GM12878 (cell line): ENCODE results near the gene SCN5A. TPM values are rescaled to one million over a fixed set of nuclear protein-coding genes. Genes with fewer than 3 reads are reported as not detected.

Experiments
- ATAC-seq: fragments of 200-7000 bp; cut with Tn5 transposase; 3 replicates; pipeline ENCODE4 v1.9.1; 2020; ENCODE audit warnings: mild to moderate bottlenecking, moderate library complexity
- BruUV-seq: library from RNA; stranded (reverse); fragments of 400-500 nt; replicated peaks from 2 replicates; lab custom pipeline; 2021; lab: Mats Ljungman, UMichigan
- CTCF ChIA-PET: fragments of 300-600 bp; sonication (Branson Sonifier 250); formaldehyde crosslinking; extraction: SDS; loops from one replicate; lab custom pipeline; 2021; ENCODE audit warnings: inconsistent platforms; lab: Yijun Ruan, JAX
- POLR2A ChIA-PET: fragments of 350-600 bp; formaldehyde crosslinking; extraction: SDS; loops from one replicate; lab custom pipeline; 2021; ENCODE audit warnings: inconsistent platforms; lab: Charles Lee
- RAD21 ChIA-PET: fragments of 300-600 bp; sonication (Branson Sonifier 250); formaldehyde crosslinking; loops from one replicate; lab custom pipeline; 2023; ENCODE audit warnings: antibody characterized with exemption; ENCODE audit not compliant: unreplicated experiment; lab: Charles Lee
- SMC1A ChIA-PET: fragments of 300-600 bp; sonication (Branson Sonifier 250); formaldehyde crosslinking; loops from one replicate; lab custom pipeline; 2023; ENCODE audit not compliant: unreplicated experiment, uncharacterized antibody; lab: Charles Lee
- DNase-seq: peaks from one replicate; pipeline ENCODE4 v3.0.0-alpha.2; 2011; ENCODE audit warnings: low read depth, low spot score
- FAIRE-seq: peaks from 3 replicates; lab custom pipeline; 2011; peaks lifted over from hg19 to GRCh38; lab: Jason Lieb, UNC
- H2AFZ ChIP-seq: 2 replicates; pipeline ENCODE4 v1.6.0; 2011; ENCODE audit warnings: low read depth, low read length, control low read depth; ENCODE audit not compliant: control insufficient read depth
- H3K27ac ChIP-seq: 2 replicates; pipeline ENCODE4 v1.5.1; 2011; ENCODE audit warnings: control low read depth; ENCODE audit not compliant: control insufficient read depth, insufficient read depth
- H3K27me3 ChIP-seq, 2 experiments: replicated peaks in 1 of 2; 2 replicates each; pipeline versions ENCODE4 v1.6.0 to v1.6.1; 2011; ENCODE audit warnings: low read length in 1 of 2; ENCODE audit not compliant: control insufficient read depth in 2 of 2, insufficient read depth in 2 of 2
- H3K36me3 ChIP-seq, 2 experiments: 2 replicates each; pipeline ENCODE4 v1.5.1; 2011; ENCODE audit warnings: low read length in 1 of 2; ENCODE audit not compliant: control insufficient read depth in 2 of 2, insufficient read depth in 2 of 2
- H3K4me1 ChIP-seq: 2 replicates; pipeline ENCODE4 v1.6.1; 2011; ENCODE audit warnings: mild to moderate bottlenecking, low read length, moderate library complexity, mixed read lengths; ENCODE audit not compliant: control insufficient read depth, insufficient read depth
- H3K4me2 ChIP-seq: 2 replicates; pipeline ENCODE4 v1.6.0; 2011; ENCODE audit warnings: control low read depth; ENCODE audit not compliant: control insufficient read depth, insufficient read depth
- H3K4me3 ChIP-seq: fragments of 200-600 bp; sonication (generic); 2 replicates; pipeline ENCODE4 v1.5.1; 2016
- H3K79me2 ChIP-seq: 2 replicates; pipeline ENCODE4 v1.6.0; 2011; ENCODE audit warnings: low read length; ENCODE audit not compliant: control insufficient read depth, insufficient read depth
- H3K9ac ChIP-seq: 2 replicates; pipeline ENCODE4 v1.8.0; 2011; ENCODE audit warnings: low read length, control low read depth, mixed read lengths; ENCODE audit not compliant: control insufficient read depth, insufficient read depth
- H3K9me3 ChIP-seq: replicated peaks from 3 replicates; pipeline ENCODE4 v1.5.1; 2011; ENCODE audit warnings: mild to moderate bottlenecking, low read length; ENCODE audit not compliant: control insufficient read depth, insufficient read depth
- H4K20me1 ChIP-seq: 2 replicates; pipeline ENCODE4 v1.6.0; 2011; ENCODE audit not compliant: control insufficient read depth, insufficient read depth
- BHLHE40 ChIP-seq, 2 experiments: fragments of 450-650 bp in 1 of 2; IDR thresholded peaks; 2 replicates each; pipeline ENCODE4 v1.6.1; 2011 to 2017; ENCODE audit warnings: low read depth in 2 of 2, borderline replicate concordance in 1 of 2, improper control_type of control experiment in 1 of 2, low read length in 1 of 2, mild to moderate bottlenecking in 1 of 2
- CEBPB ChIP-seq, 2 experiments: fragments of 150-350 bp in 1 of 2; IDR thresholded peaks; 2 replicates each; pipeline ENCODE4 v1.6.1; 2012 to 2014; ENCODE audit warnings: low read depth in 2 of 2, low read length in 2 of 2, borderline replicate concordance in 1 of 2, inconsistent platforms in 1 of 2
- MYC ChIP-seq: IDR thresholded peaks from 2 replicates; pipeline ENCODE4 v1.6.1; 2011; ENCODE audit warnings: mild to moderate bottlenecking, low read length, moderate library complexity, inconsistent platforms; ENCODE audit not compliant: insufficient read depth, insufficient replicate concordance, insufficient read length, severe bottlenecking
- NRF1 ChIP-seq: conservative IDR thresholded peaks from 2 replicates; pipeline ENCODE4 v1.6.1; 2011; ENCODE audit warnings: mild to moderate bottlenecking, low read depth, low read length, improper control_type of control experiment
- YBX1 ChIP-seq: fragments of 450-650 bp; IDR thresholded peaks from 2 replicates; pipeline ENCODE4 v1.6.1; 2016; ENCODE audit warnings: antibody characterized with exemption
- WGBS: methylation state at CpG from one replicate; pipeline ENCODE4 v1.1.6; 2016; ENCODE audit warnings: low lambda C conversion rate; ENCODE audit not compliant: insufficient replicate concordance, insufficient coverage; ENCODE audit errors: missing lambda C conversion rate; 5-methylcytosine and 5-hydroxymethylcytosine counted together
- in situ Hi-C: fragments of 300-500 bp; cut with MboI; formaldehyde crosslinking; loops from 9 replicates; pipeline ENCODE4 v1.14.3; 2018; ENCODE audit warnings: mixed read lengths
- intact Hi-C: fragments of 100-400 bp; cut with micrococcal nuclease; formaldehyde crosslinking; loops from one replicate; pipeline ENCODE4 v1.14.2; 2022; ENCODE audit not compliant: unreplicated experiment
- polyA plus RNA-seq, 11 experiments: library from polyadenylated mRNA; depleted of rRNA in 4 of 11; unstranded in 6 of 11; stranded (reverse) in 5 of 11; fragments of >200 nt; fragmentation: Nextera tagmentation in 4 of 11; fragmentation: Illumina TruSeq in 1 of 11; extraction: Ambion mirVana in 4 of 11; extraction: Trizol in 1 of 11; gene quantifications; 1 replicate in 1 of 11; 2 replicates in 10 of 11; pipeline versions ENCODE4 v1.2.1 to v1.2.3, GENCODE V29; 2011 to 2016; ENCODE audit warnings: inconsistent platforms in 2 of 11, missing spikeins in 2 of 11, low read depth in 1 of 11
- total RNA-seq, 4 experiments: library from RNA; depleted of rRNA in 3 of 4; stranded (reverse); fragments of >200 nt in 3 of 4; fragmentation: Illumina TruSeq in 1 of 4; extraction: Trizol in 1 of 4; gene quantifications; 2 replicates each; pipeline versions ENCODE4 v1.2.1 to v1.2.3, GENCODE V29; 2013 to 2021
- TF ChIP-seq, protein P1 (sequence below), 3 experiments: IDR thresholded peaks in 2 of 3; conservative IDR thresholded peaks in 1 of 3; 2 replicates each; pipeline ENCODE4 v1.5.1; 2011; ENCODE audit warnings: low read depth in 3 of 3, low read length in 3 of 3, mild to moderate bottlenecking in 3 of 3, control low read depth in 2 of 3, moderate library complexity in 2 of 3, inconsistent platforms in 1 of 3, mixed read lengths in 1 of 3; ENCODE audit not compliant: control insufficient read depth in 2 of 3, insufficient read depth in 1 of 3; ENCODE audit errors: extremely low read depth in 1 of 3

The SCN5A gene
- total and polyA plus RNA-seq, 10 of the 15 experiments (the other 5 are each of a cell fraction or from before 2014, with no cell fraction given) = not detected

DNA sequence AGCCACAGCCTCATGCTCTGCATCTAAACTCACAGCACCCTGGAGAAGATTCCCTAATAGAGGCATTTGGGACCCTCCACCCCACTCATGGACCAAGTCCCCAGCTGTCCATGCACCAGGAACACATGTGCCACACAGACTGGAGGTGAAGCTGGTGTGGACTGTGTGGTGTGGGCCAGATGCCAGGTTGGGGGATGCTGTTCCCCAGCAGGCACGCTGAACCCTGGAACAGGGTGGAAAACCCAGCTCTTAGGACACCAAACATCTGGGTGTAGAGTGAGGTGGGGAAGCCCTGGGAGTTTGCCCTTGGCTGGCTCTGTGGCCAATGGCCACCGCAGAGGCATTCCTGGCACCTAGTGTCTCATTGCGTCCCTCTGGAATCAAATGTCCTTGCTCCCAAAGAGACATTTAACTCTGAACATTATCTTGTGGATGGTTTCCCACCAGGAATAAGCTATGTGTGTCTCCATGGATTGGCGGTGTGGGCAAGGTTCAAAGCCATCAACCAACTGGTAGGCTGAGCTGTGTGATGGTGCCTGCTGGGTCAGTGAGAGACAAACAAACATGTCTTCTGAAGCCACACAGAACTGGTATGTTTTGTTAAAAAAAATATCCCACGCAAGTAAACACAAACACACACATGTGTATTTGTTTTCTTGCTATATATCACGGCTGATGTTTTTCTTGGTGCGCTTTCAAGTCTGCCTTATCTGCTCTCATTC is 88.3 kb downstream of the SCN5A start (continued):
- TF ChIP-seq CEBPB (IDR thresholded peaks at IDR 0.05; ENCODE audit: borderline replicate concordance in 1 of 2, low read depth in 2 of 2, low read length in 2 of 2) = no peak
- TF ChIP-seq NRF1 = no peak
- no peak for TF ChIP-seq BHLHE40 (IDR thresholded peaks at IDR 0.05; ENCODE audit: borderline replicate concordance in 1 of 2, low read depth in 2 of 2, low read length in 1 of 2)
- no peak for TF ChIP-seq MYC

DNA sequence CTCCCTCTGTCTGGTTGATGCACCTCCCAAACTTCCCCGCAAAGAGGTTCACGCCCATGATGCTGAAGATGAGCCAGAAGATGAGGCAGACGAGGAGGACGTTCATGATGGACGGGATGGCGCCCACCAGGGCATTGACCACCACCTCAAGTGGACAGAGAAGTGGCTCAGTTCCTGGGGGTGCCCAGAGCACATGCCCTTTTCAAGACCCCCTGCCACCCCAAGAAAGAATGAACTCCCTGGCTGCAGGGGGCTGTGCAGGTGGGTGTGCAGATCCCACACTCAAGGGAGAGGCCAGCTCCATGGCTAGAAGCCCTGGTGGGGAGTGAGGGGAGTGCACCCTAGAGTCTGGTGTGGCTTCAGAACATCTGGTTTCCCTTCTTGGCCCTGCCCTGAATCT is 89.2 kb downstream of the SCN5A start:
- ChIA-PET CTCF (no interaction called here), RAD21 (no interaction called here), SMC1A (no interaction called here), POLR2A (no interaction called here)
- Histone ChIP-seq H3K79me2 (no peaks in the 10 kb centered on the region), H2AFZ (no peak overlapping the region), H3K4me3 (no peak overlapping the region), H3K9me3 (no peaks in the 10 kb centered on the region), H3K27me3 (no peaks in the 10 kb centered on the region), H3K36me3 (no peaks in the 10 kb centered on the region), H4K20me1 (no peaks in the 10 kb centered on the region), H3K9ac (no peak overlapping the region), H3K27ac (no peak overlapping the region), H3K4me2 (no peak overlapping the region), H3K4me1 (no peaks in the 10 kb centered on the region)
- WGBS = 13% methylated on average over 6 of the region's 6 CpGs
- no peak for FAIRE-seq
- intact Hi-C loops = no loop called here
- DNase-seq = no peak
- peak; percentile 36; the same call in 2 of the 3 replicates for ATAC-seq
- TF ChIP-seq, protein P1, sequence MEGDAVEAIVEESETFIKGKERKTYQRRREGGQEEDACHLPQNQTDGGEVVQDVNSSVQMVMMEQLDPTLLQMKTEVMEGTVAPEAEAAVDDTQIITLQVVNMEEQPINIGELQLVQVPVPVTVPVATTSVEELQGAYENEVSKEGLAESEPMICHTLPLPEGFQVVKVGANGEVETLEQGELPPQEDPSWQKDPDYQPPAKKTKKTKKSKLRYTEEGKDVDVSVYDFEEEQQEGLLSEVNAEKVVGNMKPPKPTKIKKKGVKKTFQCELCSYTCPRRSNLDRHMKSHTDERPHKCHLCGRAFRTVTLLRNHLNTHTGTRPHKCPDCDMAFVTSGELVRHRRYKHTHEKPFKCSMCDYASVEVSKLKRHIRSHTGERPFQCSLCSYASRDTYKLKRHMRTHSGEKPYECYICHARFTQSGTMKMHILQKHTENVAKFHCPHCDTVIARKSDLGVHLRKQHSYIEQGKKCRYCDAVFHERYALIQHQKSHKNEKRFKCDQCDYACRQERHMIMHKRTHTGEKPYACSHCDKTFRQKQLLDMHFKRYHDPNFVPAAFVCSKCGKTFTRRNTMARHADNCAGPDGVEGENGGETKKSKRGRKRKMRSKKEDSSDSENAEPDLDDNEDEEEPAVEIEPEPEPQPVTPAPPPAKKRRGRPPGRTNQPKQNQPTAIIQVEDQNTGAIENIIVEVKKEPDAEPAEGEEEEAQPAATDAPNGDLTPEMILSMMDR (IDR thresholded peaks at IDR 0.05 in 2 of 3, conservative IDR thresholded peaks at IDR 0.05 in 1 of 3; ENCODE audit: control insufficient read depth in 2 of 3, extremely low read depth in 1 of 3, insufficient read depth in 1 of 3, low read depth in 3 of 3, low read length in 3 of 3) = peak in 2 of 3 experiments; percentile 24 to 27; a peak in 2 of 6 replicates
- TF ChIP-seq YBX1 = no peak
- BruUV-seq = no TSS peak
- in situ Hi-C loops = no loop called here
